CD4-positive, alpha-beta T cell (primary cell): ENCODE data around the gene DCK. TPM values are rescaled to one million over a fixed set of nuclear protein-coding genes. Genes with fewer than 3 reads are reported as not detected.
A peak's percentile ranks its signal among the peaks of the same experiment; 100 is the strongest.

Experiments used
- ATAC-seq: fragments of 200-7000 bp; cut with Tn5 transposase; one replicate; pipeline ENCODE4 v1.10.0; 2022; ENCODE audit warnings: mild to moderate bottlenecking; ENCODE audit not compliant: poor library complexity
- CTCF ChIA-PET: fragments of 350-600 bp; sonication (Branson Sonifier 250); formaldehyde crosslinking; loops from one replicate; lab custom pipeline; 2021; ENCODE audit warnings: antibody characterized with exemption, inconsistent platforms; lab: Charles Lee
- POLR2A ChIA-PET: fragments of 350-600 bp; sonication (Branson Sonifier 250); formaldehyde crosslinking; loops from one replicate; lab custom pipeline; 2021; ENCODE audit warnings: antibody characterized with exemption, inconsistent platforms; lab: Charles Lee
- DNase-seq, 14 experiments: peaks; one replicate each; pipeline ENCODE4 v3.0.0-alpha.2; 2013 to 2020; ENCODE audit warnings: mixed read lengths in 2 of 14
- H3K27ac ChIP-seq, 2 donors: one replicate each; pipeline versions ENCODE4 v1.5.1 to v1.7.0; 2013; ENCODE audit warnings: low read length in 2 of 2, low read depth in 1 of 2, mild to moderate bottlenecking in 1 of 2
- H3K27me3 ChIP-seq, 2 experiments: 1 replicate in 1 of 2; 2 replicates in 1 of 2; pipeline versions ENCODE4 v1.6.1 to v1.7.0; 2013; ENCODE audit warnings: low read length in 2 of 2, control low read depth in 1 of 2, mild to moderate bottlenecking in 1 of 2, moderate library complexity in 1 of 2; ENCODE audit not compliant: insufficient read depth in 2 of 2, control insufficient read depth in 1 of 2
- H3K36me3 ChIP-seq: one replicate; pipeline ENCODE4 v1.6.1; 2013; ENCODE audit warnings: low read length, control low read depth; ENCODE audit not compliant: insufficient read depth
- H3K4me1 ChIP-seq: one replicate; pipeline ENCODE4 v1.6.1; 2013; ENCODE audit warnings: low read length, control low read depth; ENCODE audit not compliant: insufficient read depth
- H3K4me3 ChIP-seq: one replicate; pipeline ENCODE4 v1.5.1; 2013; ENCODE audit warnings: mild to moderate bottlenecking, low read length, moderate library complexity
- H3K9me3 ChIP-seq, 2 experiments: 1 replicate in 1 of 2; 2 replicates in 1 of 2; pipeline versions ENCODE4 v1.6.1 to v1.7.0; 2013; ENCODE audit warnings: low read length in 2 of 2, mild to moderate bottlenecking in 2 of 2, control low read depth in 1 of 2, moderate library complexity in 1 of 2; ENCODE audit not compliant: control insufficient read depth in 1 of 2, insufficient read depth in 1 of 2
- H3K27ac Mint-ChIP-seq: one replicate; pipeline ENCODE4 v1.8.0; 2020; ENCODE audit warnings: mixed read lengths
- H3K27me3 Mint-ChIP-seq: one replicate; pipeline ENCODE4 v1.8.0; 2021; ENCODE audit warnings: mixed read lengths
- H3K36me3 Mint-ChIP-seq: one replicate; pipeline ENCODE4 v1.8.0; 2021; ENCODE audit warnings: low read depth, mixed read lengths
- H3K4me1 Mint-ChIP-seq: one replicate; pipeline ENCODE4 v1.8.0; 2021; ENCODE audit warnings: low read depth, mixed read lengths
- H3K4me3 Mint-ChIP-seq: one replicate; pipeline ENCODE4 v1.8.0; 2020; ENCODE audit warnings: mild to moderate bottlenecking, mixed read lengths
- H3K9me3 Mint-ChIP-seq: one replicate; pipeline ENCODE4 v1.8.0; 2020; ENCODE audit warnings: mixed read lengths
- intact Hi-C, 2 experiments: fragments of 100-400 bp; cut with DNase I in 1 of 2; cut with micrococcal nuclease in 1 of 2; formaldehyde crosslinking; loops; one replicate each; pipeline versions ENCODE4 v1.15.1 to v1.9.0; 2023 to 2025; cut with DNase I, micrococcal nuclease
- total RNA-seq, 174 experiments: library from RNA in 2 of 174; stranded (reverse) in 2 of 174; gene quantifications; one replicate each; pipeline ENCODE4 v1.2.3 and lab custom pipeline; 2021 to 2026
- TF ChIP-seq, protein P1 (sequence below): fragments of 200-600 bp; IDR thresholded peaks from one replicate; pipeline ENCODE4 v1.8.0; 2022; ENCODE audit warnings: antibody characterized with exemption, mild to moderate bottlenecking

DCK gene
- total RNA-seq, 2 experiments from 2014 or later, result 12.8 to 13.9 TPM

GRCh38 chr4:71008196-71008595, 14.7 kb downstream of the DCK start:
- H3K27me3 Mint-ChIP-seq, result no peaks in the 10 kb centered on the region
- no peaks in the 10 kb centered on the region for H3K9me3 Mint-ChIP-seq
- Histone ChIP-seq H3K36me3 (peaks cover 13% of the 10 kb centered on the region), H3K4me1 (peaks cover 31% of the 10 kb centered on the region), H3K4me3 (no peak overlapping the region), H3K9me3 (no peaks in the 10 kb centered on the region), H3K27me3 (no peaks in the 10 kb centered on the region), H3K27ac (no peak overlapping the region)
- H3K36me3 Mint-ChIP-seq, result peaks cover 43% of the 10 kb centered on the region
- intact Hi-C loops, result loop anchor here (2.0 to 5.0 kb wide), 5 partner anchors 13 to 406 kb away; partner anchors contain the start of genes GRSF1 (in 1 of the 2) and MOB1B (in 1 of the 2)
- POLR2A ChIA-PET, result interaction anchor here (1.4 kb wide), 1 partner anchor 13 kb away, joined by 3 read pairs; no protein-coding TSS in a partner anchor
- no peak overlapping the region for H3K4me3 Mint-ChIP-seq
- H3K4me1 Mint-ChIP-seq, result peaks cover 62% of the 10 kb centered on the region
- no peak for ATAC-seq
- H3K27ac Mint-ChIP-seq, result peak overlapping the region; percentile 57
- TF ChIP-seq, protein P1, sequence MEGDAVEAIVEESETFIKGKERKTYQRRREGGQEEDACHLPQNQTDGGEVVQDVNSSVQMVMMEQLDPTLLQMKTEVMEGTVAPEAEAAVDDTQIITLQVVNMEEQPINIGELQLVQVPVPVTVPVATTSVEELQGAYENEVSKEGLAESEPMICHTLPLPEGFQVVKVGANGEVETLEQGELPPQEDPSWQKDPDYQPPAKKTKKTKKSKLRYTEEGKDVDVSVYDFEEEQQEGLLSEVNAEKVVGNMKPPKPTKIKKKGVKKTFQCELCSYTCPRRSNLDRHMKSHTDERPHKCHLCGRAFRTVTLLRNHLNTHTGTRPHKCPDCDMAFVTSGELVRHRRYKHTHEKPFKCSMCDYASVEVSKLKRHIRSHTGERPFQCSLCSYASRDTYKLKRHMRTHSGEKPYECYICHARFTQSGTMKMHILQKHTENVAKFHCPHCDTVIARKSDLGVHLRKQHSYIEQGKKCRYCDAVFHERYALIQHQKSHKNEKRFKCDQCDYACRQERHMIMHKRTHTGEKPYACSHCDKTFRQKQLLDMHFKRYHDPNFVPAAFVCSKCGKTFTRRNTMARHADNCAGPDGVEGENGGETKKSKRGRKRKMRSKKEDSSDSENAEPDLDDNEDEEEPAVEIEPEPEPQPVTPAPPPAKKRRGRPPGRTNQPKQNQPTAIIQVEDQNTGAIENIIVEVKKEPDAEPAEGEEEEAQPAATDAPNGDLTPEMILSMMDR, result no peak
- CTCF ChIA-PET, result interaction anchor here (1.0 kb wide), 1 partner anchor 14 kb away, joined by 3 read pairs; the partner anchor contains the start of gene DCK
- no peak for DNase-seq

GRCh38 chr4:71009086-71009485, 15.6 kb downstream of the DCK start:
- ChIA-PET CTCF (interaction anchor here (1.0 to 1.7 kb wide), 5 partner anchors 10 to 170 kb away, joined by 3 to 10 read pairs (median 4); partner anchors contain the start of genes DCK and GRSF1), POLR2A (interaction anchor here (1.4 kb wide), 1 partner anchor 14 kb away, joined by 3 read pairs; no protein-coding TSS in a partner anchor)
- DNase-seq (no peak), ATAC-seq (no peak)
- Mint-ChIP-seq H3K4me3 (no peak overlapping the region), H3K4me1 (peaks cover 53% of the 10 kb centered on the region), H3K36me3 (peaks cover 44% of the 10 kb centered on the region), H3K9me3 (no peaks in the 10 kb centered on the region), H3K27me3 (no peaks in the 10 kb centered on the region), H3K27ac (peak overlapping the region; percentile 57)
- Histone ChIP-seq H3K36me3 (peaks cover 13% of the 10 kb centered on the region), H3K27ac (no peak overlapping the region), H3K4me3 (no peak overlapping the region), H3K4me1 (peaks cover 24% of the 10 kb centered on the region), H3K9me3 (no peaks in the 10 kb centered on the region), H3K27me3 (no peaks in the 10 kb centered on the region)
- intact Hi-C loops, result loop anchor here (1.0 to 5.0 kb wide), 6 partner anchors 14 to 408 kb away; partner anchors contain the start of genes GRSF1 (in 1 of the 2) and MOB1B (in 1 of the 2)
- TF ChIP-seq, protein P1, result no peak

DNA sequence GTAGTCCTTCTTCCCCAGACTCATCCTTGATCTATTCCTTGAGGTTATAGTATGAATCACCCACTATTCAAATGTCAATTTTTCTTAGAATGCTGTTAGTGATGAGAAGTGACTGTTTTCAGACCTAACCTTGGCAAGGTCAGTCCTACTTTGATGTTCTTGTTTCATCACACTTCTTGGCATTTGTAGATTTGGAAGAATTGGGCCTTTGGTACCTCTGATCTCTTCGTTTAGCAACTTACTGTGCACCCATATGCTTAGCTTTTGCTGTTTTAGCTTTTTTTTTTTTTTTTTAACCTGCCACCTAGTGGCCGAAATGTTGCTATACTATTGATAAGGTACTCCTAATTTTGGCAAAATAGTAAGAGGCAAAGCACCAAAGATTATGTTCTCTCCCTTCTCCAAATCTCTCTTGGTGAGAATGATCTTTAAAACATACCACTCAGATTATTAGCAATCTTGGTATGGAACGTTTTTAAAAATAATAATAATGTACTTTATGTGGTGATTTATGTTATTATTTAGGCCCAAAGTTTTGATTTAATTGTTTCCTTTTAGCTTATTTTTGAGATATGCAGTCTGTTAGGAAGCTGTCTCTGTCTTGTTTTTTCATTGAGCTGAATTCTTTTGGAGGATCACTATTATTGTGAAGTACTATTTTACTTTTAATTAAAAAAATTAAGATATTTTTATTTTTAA, 16.6 kb downstream of the DCK start:
- TF ChIP-seq, protein P1, result peak; percentile 88
- Mint-ChIP-seq H3K4me3 (peak overlapping the region; percentile 1), H3K4me1 (peaks cover 44% of the 10 kb centered on the region), H3K27ac (peak overlapping the region; percentile 57), H3K9me3 (no peaks in the 10 kb centered on the region), H3K27me3 (no peaks in the 10 kb centered on the region), H3K36me3 (peaks cover 48% of the 10 kb centered on the region)
- intact Hi-C loops, result loop anchor here (1.0 to 5.0 kb wide), 8 partner anchors 15 to 409 kb away; partner anchors contain the start of genes GRSF1 (in 1 of the 2) and MOB1B (in 1 of the 2)
- POLR2A ChIA-PET, result interaction anchor here (0.5 to 1.4 kb wide), 10 partner anchors 14 to 321 kb away, joined by 3 to 12 read pairs (median 4); partner anchors contain the start of genes DCK, MOB1B and UTP3
- ATAC-seq (peak; percentile 78), DNase-seq (peak in 4 of 14 experiments; percentile 27 to 74 (median 59))
- no peaks in the 10 kb centered on the region for H3K9me3 ChIP-seq
- peaks cover 15% of the 10 kb centered on the region for H3K4me1 ChIP-seq
- H3K27me3 ChIP-seq, result no peaks in the 10 kb centered on the region
- no peak overlapping the region for H3K4me3 ChIP-seq
- CTCF ChIA-PET, result interaction anchor here (0.6 to 1.7 kb wide), 14 partner anchors 8 to 696 kb away, joined by 3 to 13 read pairs (median 5); partner anchors contain the start of genes DCK and GRSF1
- H3K36me3 ChIP-seq, result peaks cover 10% of the 10 kb centered on the region
- H3K27ac ChIP-seq, result no peak overlapping the region
